Measurements from ENCODE around the gene ZSWIM5. TPM values are rescaled to one million over a fixed set of nuclear protein-coding genes. Genes with fewer than 3 reads are reported as not detected.

ZSWIM5 gene
- total RNA-seq, 2 donors from 2014 or later, result 8.8 to 12.3 TPM

DNA sequence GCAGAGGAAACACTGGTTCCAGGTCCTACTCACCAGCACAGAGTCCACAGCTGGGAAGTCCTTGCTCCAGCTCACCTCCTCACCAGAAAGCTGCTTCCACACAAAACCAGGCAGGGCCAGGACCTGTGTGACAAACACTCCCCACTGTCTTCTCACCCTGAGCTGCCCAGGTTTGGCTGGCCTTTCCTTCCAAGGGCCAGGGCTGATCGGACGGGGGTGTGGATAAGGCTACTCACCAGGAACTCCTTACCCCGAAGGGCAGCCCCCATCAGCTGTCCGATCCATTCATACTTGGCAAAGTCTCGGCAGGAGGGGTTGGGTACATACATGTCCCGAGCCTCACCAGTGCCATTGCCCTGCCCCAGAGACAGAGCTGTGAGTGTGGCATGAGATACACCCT is 200.6 kb downstream of the ZSWIM5 start:
- H3K27ac Mint-ChIP-seq, result no peak overlapping the region
- peaks cover 63% of the 10 kb centered on the region for H3K36me3 Mint-ChIP-seq (ENCODE audit: low read depth)
- H3K9me3 Mint-ChIP-seq, result no peaks in the 10 kb centered on the region
- 95% methylated on average over 6 of the region's 6 CpGs for WGBS, 2 experiments (ENCODE audit: insufficient coverage in 1 of 2, insufficient read length in 1 of 2)
- H3K27ac ChIP-seq (ENCODE audit: low read depth, low read length), result no peak overlapping the region
- peaks cover 5% of the 10 kb centered on the region for H3K4me1 Mint-ChIP-seq
- TF ChIP-seq, protein P1, sequence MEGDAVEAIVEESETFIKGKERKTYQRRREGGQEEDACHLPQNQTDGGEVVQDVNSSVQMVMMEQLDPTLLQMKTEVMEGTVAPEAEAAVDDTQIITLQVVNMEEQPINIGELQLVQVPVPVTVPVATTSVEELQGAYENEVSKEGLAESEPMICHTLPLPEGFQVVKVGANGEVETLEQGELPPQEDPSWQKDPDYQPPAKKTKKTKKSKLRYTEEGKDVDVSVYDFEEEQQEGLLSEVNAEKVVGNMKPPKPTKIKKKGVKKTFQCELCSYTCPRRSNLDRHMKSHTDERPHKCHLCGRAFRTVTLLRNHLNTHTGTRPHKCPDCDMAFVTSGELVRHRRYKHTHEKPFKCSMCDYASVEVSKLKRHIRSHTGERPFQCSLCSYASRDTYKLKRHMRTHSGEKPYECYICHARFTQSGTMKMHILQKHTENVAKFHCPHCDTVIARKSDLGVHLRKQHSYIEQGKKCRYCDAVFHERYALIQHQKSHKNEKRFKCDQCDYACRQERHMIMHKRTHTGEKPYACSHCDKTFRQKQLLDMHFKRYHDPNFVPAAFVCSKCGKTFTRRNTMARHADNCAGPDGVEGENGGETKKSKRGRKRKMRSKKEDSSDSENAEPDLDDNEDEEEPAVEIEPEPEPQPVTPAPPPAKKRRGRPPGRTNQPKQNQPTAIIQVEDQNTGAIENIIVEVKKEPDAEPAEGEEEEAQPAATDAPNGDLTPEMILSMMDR (conservative IDR thresholded peaks at IDR 0.05), result no peak
- H3K9me3 ChIP-seq (ENCODE audit: control insufficient read depth, low read length), result no peaks in the 10 kb centered on the region
- no peaks in the 10 kb centered on the region for H3K27me3 Mint-ChIP-seq (ENCODE audit: insufficient read depth)
- H3K9ac ChIP-seq (ENCODE audit: extremely low read depth, low read length, poor library complexity, severe bottlenecking), result no peak overlapping the region
- no peak for DNase-seq
- H3K4me3 ChIP-seq (ENCODE audit: low read length), result no peak overlapping the region
- peaks cover 51% of the 10 kb centered on the region for H3K36me3 ChIP-seq (ENCODE audit: control insufficient read depth, insufficient read depth, low read length)
- no peaks in the 10 kb centered on the region for H3K4me1 ChIP-seq (ENCODE audit: control insufficient read depth, insufficient read depth, low read length)
- H3K4me3 Mint-ChIP-seq, result no peak overlapping the region
- no peaks in the 10 kb centered on the region for H3K27me3 ChIP-seq (ENCODE audit: control insufficient read depth, insufficient read depth, low read length, poor library complexity, severe bottlenecking)

DNA sequence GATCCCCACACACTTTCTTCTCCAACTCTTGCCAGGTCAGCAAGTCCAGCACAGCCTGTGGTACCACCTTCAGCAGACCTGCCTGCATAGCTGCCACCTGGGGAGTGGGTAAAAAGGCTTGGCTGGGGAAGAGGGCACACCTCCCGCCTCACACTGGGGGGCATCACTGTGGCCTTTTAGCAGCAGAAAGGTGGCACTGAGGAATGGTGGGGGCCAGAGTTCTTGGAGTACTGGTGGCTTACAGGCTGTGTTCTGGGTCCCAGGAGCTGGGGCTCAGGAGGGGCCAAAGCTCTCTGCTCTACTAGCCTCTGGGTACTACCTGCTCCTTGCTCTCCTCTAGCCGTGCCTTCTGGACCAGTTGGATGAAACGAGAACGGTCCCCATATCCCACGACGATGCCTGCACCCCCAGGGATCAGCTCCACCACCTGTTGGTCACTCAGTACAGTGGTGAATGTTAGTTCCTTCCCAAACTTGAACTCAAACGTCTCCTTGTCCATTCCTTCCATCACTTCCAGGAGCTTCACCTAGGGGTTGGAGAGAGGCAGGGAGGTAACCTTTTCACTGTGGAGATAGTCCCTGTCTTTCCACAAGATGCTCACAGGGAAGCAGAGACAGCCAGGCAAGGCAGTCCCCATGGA is 202.0 kb downstream of the ZSWIM5 start:
- Histone ChIP-seq H3K4me3 (ENCODE audit: low read length) (no peak overlapping the region), H3K27ac (ENCODE audit: low read depth, low read length) (no peak overlapping the region), H3K9ac (ENCODE audit: extremely low read depth, low read length, poor library complexity, severe bottlenecking) (no peak overlapping the region), H3K4me1 (ENCODE audit: control insufficient read depth, insufficient read depth, low read length) (no peaks in the 10 kb centered on the region), H3K9me3 (ENCODE audit: control insufficient read depth, low read length) (no peaks in the 10 kb centered on the region), H3K27me3 (ENCODE audit: control insufficient read depth, insufficient read depth, low read length, poor library complexity, severe bottlenecking) (no peaks in the 10 kb centered on the region), H3K36me3 (ENCODE audit: control insufficient read depth, insufficient read depth, low read length) (peaks cover 48% of the 10 kb centered on the region)
- Mint-ChIP-seq H3K4me1 (peaks cover 2% of the 10 kb centered on the region), H3K4me3 (no peak overlapping the region), H3K27me3 (ENCODE audit: insufficient read depth) (no peaks in the 10 kb centered on the region), H3K27ac (no peak overlapping the region), H3K36me3 (ENCODE audit: low read depth) (peaks cover 60% of the 10 kb centered on the region), H3K9me3 (no peaks in the 10 kb centered on the region)
- TF ChIP-seq, protein P1 (conservative IDR thresholded peaks at IDR 0.05), result no peak
- WGBS, 2 experiments (ENCODE audit: insufficient coverage in 1 of 2, insufficient read length in 1 of 2), result 90 to 98% methylated on average over 7 of the region's 7 CpGs
- no peak for DNase-seq

DNA sequence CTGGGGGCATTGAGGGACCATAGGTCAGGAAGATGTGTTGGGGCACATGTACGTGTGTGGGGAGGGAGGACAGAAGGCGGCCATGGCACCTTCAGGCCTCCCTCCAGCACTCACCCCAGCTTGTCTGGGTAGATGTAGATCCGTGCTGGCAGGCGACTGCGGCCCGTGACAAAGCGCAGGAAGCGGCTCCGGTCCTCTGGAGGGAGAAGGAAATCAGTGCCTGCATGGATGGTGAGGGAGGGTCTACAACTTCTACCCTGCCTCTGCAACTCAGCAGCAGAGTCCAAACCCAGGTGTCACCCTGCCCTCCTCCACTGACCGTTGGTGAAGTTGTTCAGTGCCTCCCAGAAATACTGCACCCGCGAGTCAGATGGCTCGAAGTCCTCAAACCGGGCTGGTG is 202.7 kb downstream of the ZSWIM5 start:
- Mint-ChIP-seq H3K4me3 (no peak overlapping the region), H3K27ac (no peak overlapping the region), H3K9me3 (no peaks in the 10 kb centered on the region), H3K4me1 (peaks cover 2% of the 10 kb centered on the region), H3K27me3 (ENCODE audit: insufficient read depth) (no peaks in the 10 kb centered on the region), H3K36me3 (ENCODE audit: low read depth) (peaks cover 53% of the 10 kb centered on the region)
- Histone ChIP-seq H3K36me3 (ENCODE audit: control insufficient read depth, insufficient read depth, low read length) (peaks cover 41% of the 10 kb centered on the region), H3K27me3 (ENCODE audit: control insufficient read depth, insufficient read depth, low read length, poor library complexity, severe bottlenecking) (no peaks in the 10 kb centered on the region), H3K9ac (ENCODE audit: extremely low read depth, low read length, poor library complexity, severe bottlenecking) (no peak overlapping the region), H3K4me1 (ENCODE audit: control insufficient read depth, insufficient read depth, low read length) (no peaks in the 10 kb centered on the region), H3K4me3 (ENCODE audit: low read length) (no peak overlapping the region), H3K27ac (ENCODE audit: low read depth, low read length) (no peak overlapping the region), H3K9me3 (ENCODE audit: control insufficient read depth, low read length) (no peaks in the 10 kb centered on the region)
- WGBS, 2 experiments (ENCODE audit: insufficient coverage in 1 of 2, insufficient read length in 1 of 2), result 91 to 97% methylated on average over 3 to 14 of the region's 14 CpGs
- no peak for DNase-seq
- TF ChIP-seq, protein P1 (conservative IDR thresholded peaks at IDR 0.05), result no peak

Data from endodermal cell (in vitro differentiated cells).